Activated naive CD4-positive, alpha-beta T cell treated with anti-CD3 and anti-CD28 coated beads, Interleukin-2, amount 50 U/mL, for 16 hours (primary cell): Measurements from ENCODE around the gene KIF26B.
"Not testable (repeated sequence)": the region's sequence is repeated elsewhere in the genome, so short reads cannot be mapped to it uniquely, and the experiment has no call there.

Experiments used
- DNase-seq: peaks from one replicate; pipeline ENCODE4 v3.0.0-alpha.2; 2020

Gene KIF26B

GRCh38 chr1:245290836-245291235 is 136.1 kb downstream of the KIF26B start:
- DNase-seq: no peak

- no peak for DNase-seq
Measured at GRCh38 chr1:245291351-245291750, 136.6 kb downstream of the KIF26B start.

GRCh38 chr1:245292141-245292540 is 137.4 kb downstream of the KIF26B start:
- no peak for DNase-seq

GRCh38 chr1:245292553-245292952 is 137.8 kb downstream of the KIF26B start:
- DNase-seq: no peak

- no peak for DNase-seq
Measured at GRCh38 chr1:245294020-245294419, 139.2 kb downstream of the KIF26B start.

DNA sequence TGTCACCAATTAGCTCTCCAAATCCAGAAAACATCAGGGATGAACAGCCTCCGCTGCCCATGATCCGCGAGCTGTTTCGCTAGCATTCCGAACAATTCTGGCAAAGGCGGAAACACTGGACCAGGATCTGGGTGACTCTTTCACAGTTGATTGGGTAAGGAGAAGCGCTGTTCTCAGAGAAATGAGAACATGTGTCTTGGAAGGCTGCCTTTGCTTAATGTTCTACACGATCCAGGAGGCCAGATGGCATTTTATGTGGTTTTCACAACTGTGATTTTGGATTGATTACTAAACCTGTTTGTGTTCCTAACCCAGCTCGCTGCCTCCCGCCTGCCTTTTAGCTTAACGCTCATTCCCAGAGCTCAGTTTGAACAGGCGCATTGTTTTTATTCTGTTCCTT is 144.0 kb downstream of the KIF26B start:
- no peak for DNase-seq

- DNase-seq: no peak
Measured at GRCh38 chr1:245301162-245301580, 146.4 kb downstream of the KIF26B start.

- DNase-seq: no peak
Measured at GRCh38 chr1:245301921-245302320, 147.1 kb downstream of the KIF26B start.

DNA sequence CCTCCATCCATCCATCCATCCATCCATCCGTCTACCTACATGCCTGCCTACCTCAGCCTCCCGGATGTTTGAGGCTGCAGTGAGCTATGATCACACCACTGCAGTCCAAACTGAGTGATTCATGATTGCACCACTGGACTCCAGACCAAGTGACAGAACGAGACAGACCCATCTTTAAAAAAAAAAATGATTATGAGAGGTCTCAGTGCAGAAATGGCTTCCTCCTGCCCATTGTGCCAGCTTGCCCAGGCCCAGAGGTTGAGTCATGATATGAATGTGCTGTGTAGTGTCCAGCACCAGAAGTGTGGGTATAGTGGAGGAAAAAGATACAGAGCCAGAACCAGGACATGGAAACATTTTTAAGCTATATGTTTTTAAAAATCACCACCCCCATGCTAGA is 149.9 kb downstream of the KIF26B start:
- no peak for DNase-seq

- no peak for DNase-seq
Measured at GRCh38 chr1:245306020-245306419, 151.2 kb downstream of the KIF26B start.

DNA sequence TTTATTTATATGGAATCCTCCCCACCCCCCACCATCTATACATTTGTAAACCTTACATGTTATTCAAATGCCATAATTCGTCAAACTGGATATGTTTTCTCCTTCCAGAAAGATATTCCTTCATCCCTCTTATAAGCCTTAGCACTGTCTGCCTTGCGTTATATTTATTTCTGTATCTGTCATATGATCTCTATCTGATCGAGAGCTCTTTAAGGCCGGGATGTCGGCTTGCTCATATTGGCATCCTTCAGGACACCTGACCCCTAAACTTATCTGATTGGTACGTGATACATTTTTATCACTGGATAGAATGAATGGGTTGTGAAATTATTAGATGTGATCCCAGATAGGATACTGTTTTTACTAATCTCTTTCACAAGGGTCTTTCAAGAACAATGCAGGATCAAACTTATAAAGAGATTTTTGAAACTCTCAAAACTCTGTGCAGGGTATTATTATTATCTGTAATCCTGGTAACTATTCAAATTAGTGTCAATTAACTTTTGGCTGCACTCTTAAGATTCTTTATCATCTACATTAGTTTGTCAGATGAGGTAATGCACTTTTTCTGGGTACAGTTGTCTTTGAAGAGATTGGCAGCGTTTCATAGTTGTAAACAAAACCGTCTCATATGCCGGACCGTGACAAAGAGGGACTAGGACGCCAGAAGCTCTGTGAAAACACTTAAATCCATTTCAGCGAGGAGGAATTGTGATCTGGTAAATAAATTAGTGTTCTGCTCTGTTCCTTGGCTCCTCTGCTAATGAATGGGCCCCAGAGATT is 152.0 kb downstream of the KIF26B start:
- DNase-seq: no peak

GRCh38 chr1:245310571-245311531 is 156.1 kb downstream of the KIF26B start:
- DNase-seq: no peak

DNA sequence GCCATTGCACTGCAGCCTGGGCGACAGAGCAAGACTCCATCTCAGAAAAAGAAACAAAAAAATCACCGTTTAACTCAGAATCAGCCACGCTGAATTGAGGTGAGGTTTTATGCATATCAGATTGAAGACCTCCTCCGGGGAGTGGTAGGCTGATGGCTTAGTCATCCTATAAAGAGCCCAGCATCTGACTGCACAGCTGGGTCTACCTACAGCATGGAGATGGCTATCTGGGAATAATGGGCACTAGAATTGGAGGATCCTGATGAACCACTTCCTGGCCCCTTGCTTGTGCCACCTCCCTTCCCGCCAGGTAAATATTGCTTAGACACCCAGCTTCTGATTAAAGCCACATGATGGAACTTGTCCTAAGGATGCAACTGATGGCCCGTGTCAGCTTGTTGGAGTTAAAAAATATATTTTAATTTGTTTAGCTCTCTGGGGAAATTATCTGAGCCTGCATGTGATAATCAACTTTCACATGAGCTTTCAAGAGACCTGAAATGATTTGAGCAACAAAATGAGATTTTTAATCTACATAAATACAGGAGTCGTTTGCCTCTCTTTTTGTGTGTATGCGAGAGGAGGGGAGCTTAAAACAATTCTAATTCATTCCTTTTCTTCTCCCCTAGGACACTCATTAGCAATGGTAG is 157.2 kb downstream of the KIF26B start:
- DNase-seq: no peak

DNA sequence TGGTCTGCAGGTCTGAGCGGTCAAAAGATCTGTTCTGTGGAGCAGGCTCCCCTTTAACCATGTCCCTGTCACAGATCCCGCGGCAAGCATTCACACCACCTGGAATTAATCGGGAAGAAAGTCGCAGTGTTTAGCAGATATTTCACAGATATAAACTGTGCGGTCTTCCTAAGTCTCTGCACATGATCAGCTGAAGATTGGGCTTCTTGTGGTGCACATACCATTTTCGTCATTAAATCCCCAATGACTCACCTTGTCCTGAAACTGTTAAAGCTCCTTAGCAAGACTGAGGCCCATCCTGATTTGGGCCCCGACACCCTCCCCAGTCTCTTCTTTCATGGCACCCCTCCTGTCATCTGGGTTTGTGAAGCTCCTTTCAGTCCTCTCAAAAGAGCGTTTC is 158.8 kb downstream of the KIF26B start:
- no peak for DNase-seq

DNA sequence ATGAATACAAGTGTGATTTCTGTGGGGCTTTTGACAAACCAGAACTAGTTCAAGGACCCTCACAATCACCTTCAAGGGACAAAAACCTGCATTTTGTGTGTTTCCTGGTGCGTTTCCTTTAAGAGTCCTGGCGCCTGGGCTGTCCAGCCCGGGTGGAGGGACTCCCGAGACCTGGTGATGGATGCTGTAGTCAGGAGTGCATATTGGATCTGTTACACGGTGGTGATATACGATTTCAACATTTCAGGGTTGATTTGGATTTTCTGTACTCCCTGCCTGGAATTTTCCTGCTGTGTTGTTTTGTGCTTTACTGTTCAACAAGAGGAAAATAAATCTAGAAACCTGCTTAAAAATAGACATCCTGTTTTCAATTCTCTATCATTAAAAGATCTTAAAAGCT is 162.0 kb downstream of the KIF26B start:
- no peak for DNase-seq

DNA sequence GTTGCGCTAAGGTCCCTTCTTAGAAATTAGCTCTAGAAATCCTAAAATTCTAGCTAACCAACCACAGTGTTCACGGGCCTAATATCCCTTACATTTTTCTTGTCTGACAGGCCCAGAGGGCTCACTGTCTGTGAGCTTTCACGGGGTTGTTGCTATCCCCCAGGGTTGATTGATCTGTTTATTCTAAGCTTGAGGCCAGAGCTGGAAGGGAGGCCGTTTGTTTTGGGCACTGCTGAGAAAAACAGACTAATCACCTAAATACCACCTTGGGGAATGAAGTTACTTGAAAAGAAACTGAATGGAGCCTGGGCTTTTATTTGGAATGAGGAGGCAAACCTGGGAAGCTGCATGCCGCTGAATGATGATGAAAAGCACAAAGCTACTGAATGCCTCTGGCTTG is 162.4 kb downstream of the KIF26B start:
- no peak for DNase-seq

GRCh38 chr1:245319094-245319493 is 164.3 kb downstream of the KIF26B start:
- DNase-seq: no peak

GRCh38 chr1:245322673-245323072 is 167.9 kb downstream of the KIF26B start:
- no peak for DNase-seq

GRCh38 chr1:245323765-245324164 is 169.0 kb downstream of the KIF26B start:
- DNase-seq: not testable (repeated sequence)

DNA sequence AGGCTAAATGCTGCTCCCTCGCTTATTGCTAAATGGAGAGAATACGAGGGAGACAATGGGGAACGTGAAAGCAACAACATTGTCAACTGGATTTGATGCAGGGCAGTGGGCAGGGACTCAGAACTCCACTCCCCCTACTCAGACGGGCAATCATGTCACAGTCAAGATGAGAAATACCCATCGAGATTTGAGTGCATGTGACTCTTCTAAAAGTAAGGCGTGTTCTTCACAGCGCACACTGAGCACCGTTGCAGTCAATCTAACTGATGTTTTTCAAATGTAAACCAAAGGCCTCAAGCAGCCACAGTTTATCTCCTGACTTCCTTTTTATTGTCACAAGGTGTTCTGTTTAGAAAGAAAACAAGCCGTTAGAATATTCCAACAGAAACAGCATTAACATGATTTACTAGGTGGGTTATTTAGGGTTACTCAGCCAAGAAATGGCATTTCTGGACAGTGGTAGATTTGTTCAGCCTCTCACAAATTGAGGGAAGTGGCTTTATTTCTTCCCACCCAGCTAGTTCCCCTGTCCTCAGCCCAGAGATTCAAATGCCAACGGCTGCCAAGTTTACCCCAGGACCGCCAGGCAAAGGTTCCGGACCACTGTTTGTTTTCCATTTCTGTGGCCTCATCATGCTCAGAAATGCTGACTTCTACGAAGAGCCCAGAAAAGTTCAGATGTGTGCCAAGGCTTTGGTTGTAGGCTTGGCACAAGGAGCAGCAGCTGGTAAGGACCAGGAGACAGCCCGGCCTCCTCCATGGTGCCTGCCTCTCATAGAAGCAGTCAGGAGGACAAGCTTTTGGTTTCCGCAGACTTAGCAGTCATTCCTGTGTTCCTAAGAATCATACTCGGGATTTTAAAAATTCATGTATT is 171.4 kb downstream of the KIF26B start:
- no peak for DNase-seq

DNA sequence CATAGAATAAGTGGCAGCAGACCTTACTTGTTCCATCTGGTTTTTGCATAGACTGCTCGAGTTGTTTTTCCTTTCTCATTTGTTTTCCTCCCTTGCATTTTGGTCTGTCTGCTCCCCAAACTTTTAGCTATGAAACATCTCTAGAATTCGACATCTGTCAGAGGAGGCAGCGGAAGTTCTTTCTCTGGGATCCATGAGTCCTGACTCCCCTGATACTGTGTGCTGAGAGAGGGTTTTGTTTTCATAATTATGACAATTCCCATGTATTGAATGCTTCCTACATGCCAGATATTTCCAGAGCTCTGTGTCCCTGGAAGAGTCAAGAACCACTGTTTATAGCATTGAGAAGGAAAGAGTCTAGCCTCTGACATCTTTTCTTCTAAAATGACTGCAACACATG is 172.6 kb downstream of the KIF26B start:
- DNase-seq: no peak

- DNase-seq: no peak
Measured at GRCh38 chr1:245327842-245328241, 173.1 kb downstream of the KIF26B start.
